ENCODE data around the gene AGAP1.
"Not testable (repeated sequence)": the region's sequence is repeated elsewhere in the genome, so short reads cannot be mapped to it uniquely, and the experiment has no call there.

Gene AGAP1

GRCh38 chr2:236136538-236136937 lies 642.7 kb downstream of the AGAP1 start:
- DNase-seq (ENCODE audit: low read depth in 2 of 2, low spot score in 1 of 2): no peak

- DNase-seq (ENCODE audit: low read depth in 2 of 2, low spot score in 1 of 2): no peak
Observed at GRCh38 chr2:236137066-236137465, 643.2 kb downstream of the AGAP1 start.

DNA sequence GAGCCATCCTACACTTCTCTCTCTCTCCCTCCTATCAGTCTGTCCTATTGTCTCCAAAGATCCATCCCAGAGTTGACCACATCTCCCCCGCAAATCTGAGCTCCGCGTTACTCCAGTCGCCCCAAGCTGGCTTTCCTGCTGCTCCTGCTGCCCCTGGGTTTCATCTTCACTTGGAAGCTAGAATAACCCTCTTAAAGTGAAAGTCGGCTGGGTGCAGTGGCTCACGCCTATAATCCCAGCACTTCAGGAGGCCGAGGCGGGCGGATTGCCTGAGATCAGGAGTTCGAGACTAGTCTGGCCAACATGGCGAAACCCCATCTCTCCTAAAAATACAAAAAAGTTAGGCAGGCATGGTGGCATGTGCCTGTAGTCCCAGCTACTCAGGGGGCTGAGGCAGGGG lies 647.8 kb downstream of the AGAP1 start:
- not testable (repeated sequence) for DNase-seq (ENCODE audit: low read depth in 2 of 2, low spot score in 1 of 2)

DNA sequence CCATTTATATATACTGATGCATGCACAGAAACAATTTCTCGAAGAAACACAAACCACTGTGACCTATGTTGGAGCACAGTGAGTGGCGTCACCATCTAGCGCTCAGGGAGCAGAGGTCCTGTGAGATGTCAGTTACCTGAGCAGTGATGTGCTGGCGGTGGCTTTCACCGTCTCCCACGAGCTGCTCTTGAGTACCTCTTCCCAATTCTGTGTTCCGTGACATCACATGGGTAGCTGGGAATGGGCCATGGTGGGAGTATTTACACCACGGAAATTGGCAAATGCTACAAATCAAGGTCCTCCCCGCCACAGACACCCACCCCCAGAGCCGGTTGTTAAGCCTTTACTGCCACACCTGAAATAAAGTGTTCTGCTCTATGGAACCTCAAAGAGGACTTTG lies 650.0 kb downstream of the AGAP1 start:
- DNase-seq (ENCODE audit: low read depth in 2 of 2, low spot score in 1 of 2): no peak

DNA sequence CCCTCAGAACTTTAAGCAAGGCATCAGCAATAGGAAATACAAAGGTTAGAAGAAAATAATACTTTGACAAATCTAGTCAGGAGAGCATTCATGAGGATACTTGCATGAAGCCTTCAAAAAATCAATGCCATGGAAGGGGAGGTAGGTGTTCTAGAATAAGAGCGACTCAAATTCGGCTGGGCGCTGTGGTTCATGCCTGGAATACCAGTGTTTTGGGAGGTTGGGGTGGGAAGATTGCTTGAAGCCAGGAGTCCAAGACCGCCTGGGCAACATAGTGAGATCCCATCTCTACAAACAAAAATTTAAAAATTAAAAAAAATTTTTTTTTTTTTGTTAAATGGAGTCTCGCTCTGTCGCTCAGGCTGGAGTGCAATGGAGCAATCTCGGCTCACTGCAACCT lies 652.6 kb downstream of the AGAP1 start:
- no peak for DNase-seq (ENCODE audit: low read depth in 2 of 2, low spot score in 1 of 2)

DNA sequence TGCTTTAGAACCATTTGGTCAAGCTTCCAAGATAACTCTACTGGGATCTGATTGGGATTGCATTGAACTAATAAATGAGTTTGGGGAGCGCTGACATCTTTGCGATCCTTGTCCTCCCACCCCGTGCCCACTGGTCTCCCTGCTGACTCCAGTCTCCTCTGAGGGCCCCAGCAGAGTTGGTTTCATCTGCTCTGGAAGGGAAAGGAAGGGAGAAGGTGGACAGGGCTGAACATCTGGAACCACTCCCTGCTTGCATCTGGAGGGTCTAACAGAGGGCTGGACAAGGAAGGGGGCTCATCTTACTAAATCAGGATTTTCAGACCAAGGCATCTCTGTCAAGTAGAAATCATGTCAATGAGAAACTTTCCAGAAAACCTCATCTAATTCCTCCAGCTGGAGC lies 661.6 kb downstream of the AGAP1 start:
- no peak for DNase-seq (ENCODE audit: low read depth in 2 of 2, low spot score in 1 of 2)

DNA sequence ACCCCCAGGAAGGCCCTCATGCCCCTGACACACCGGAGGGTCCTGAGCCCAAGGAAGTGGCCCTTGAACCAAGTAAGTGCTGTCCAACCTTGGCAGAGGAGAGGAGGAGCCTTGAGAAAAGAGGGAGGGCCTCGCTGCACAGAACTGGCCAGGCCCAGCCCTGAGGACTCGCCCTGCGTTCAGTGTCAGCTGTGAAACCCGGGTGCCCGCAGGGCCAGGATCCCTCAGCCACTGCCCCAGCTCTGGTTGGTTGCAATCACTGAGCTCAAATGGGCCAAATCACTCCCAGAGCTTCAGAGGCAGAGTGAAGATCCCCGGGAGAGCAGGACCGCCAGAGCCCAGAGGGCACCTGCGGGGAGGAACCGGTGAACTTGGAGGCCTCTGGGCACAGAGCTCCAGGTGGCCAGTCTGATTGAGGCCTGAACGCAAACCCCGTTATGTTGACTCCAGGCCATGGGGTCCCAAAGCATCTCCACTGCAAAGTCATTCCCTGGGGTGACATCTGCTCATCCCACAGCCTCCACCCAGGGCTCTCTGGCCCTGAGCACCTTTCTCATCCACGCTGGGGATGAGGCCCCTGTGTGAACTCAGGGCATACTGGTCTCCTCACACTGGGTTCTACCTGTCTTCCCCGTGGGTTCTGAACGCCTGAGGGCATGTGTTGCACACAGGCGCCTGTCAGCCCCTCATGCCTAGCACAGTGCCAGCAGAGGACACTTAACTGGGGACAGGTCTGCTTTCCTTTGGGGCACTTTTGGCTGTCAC lies 662.4 kb downstream of the AGAP1 start:
- DNase-seq (ENCODE audit: low read depth in 2 of 2, low spot score in 1 of 2): no peak

DNA sequence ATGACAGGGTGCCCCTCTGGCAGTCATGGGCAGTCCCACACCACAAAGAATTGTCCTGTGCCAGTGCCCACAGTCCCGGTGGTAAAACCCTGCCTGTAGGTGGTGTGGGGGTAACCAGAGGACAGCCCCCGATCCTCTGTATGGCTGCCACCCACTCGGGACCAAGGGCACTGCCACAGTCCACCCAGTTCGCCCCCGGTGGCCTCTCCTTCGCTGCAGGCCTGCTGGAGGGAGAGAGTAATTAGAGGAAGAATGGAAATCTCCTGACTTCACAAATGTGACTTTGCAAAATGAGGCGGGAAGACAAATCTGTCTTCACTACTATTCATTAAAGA lies 663.0 kb downstream of the AGAP1 start:
- no peak for DNase-seq (ENCODE audit: low read depth in 2 of 2, low spot score in 1 of 2)

- DNase-seq (ENCODE audit: low read depth in 2 of 2, low spot score in 1 of 2): no peak
Observed at GRCh38 chr2:236157366-236157765, 663.5 kb downstream of the AGAP1 start.

DNA sequence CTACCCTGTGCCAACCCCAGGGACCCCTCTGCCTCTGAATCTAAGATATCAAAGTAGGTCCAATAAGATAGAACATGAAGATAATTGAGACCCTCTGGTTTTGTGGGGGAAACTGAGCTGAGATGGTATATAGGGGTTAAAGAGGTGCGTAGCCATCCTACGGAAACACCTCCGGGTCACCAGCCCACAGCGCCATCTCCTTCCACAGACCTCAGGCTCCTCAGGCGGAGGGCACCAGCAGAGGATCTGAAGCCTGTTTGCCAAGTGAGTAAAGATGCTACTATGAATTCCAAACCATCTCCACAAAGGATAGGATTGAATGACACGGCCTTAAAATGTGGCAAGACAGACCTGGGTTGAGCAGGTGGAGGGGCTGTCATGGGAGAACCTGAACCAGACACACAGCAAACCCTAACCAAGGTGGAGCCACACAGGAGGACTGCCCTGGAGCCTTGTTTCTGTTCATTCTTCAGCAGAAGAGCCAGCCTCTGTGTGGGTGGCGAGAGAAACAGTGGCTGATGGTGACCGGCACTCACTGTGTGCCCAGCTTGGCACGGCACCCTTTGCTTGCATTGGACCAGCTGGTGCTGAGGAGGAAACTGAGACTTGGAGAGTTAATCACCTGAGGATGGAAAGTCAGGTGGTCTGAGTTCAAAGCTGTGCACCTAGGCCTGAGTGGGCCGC lies 664.1 kb downstream of the AGAP1 start:
- DNase-seq (ENCODE audit: low read depth in 2 of 2, low spot score in 1 of 2): no peak

DNA sequence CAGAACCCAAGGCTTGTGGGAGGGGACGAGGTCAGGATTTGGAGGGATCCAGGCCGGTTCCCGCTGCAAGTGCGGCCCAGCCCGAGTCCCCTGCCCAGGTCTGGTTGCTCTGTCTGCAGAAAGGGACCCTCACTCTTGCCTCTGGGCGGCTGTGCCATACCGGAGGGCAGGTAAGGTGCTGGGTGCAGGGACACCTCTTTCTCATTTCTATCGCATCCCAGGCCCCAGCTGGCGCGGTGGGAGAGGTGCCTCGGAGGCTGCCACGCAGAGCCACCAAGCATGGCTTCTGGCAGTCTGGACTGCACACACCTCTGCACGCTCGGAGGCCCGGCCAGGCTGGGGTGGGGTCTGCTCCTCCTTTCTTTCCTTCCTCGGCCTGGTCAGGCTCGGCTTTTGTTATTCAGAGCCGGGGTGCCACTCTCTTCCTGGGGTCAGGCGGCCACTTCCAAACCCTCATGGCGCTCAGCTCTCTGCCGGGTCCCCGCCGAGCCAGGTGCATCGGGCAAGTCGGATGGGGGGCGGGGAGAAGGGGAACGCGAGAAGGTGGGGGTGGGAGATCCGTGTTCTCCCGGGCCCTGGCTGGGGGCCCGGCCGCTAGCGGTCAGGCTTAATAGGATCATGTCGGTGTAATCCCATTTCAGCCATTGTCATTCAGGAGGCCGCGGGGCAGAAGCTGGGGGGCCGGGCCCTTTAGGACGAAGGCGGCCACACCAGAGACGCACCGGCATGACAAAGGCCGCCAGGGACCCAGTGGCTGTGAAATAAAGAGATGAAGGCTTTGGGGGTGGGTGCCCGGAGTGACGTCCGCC lies 665.3 kb downstream of the AGAP1 start:
- no peak for DNase-seq (ENCODE audit: low read depth in 2 of 2, low spot score in 1 of 2)

DNA sequence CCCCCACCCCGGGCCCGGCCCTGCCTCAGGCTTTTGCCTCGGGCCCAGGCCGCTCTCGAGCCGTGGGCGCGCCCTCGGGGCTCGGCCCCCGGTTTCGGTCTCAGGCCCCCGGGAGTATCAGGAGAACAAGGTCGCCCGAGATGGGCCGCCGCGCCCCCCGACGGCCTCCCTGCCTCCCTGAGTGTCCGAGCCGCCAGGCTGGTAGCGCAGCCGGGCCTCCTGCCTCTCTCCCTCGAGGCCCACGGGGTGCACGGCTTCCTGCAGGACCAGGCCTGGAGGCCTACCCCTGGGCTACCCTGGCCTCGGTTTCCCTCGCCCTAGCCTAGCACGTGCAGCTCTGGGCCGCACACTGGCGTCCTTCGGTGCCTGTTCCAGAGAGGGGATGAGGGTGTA lies 665.9 kb downstream of the AGAP1 start:
- no peak for DNase-seq (ENCODE audit: low read depth in 2 of 2, low spot score in 1 of 2)

- DNase-seq (ENCODE audit: low read depth in 2 of 2, low spot score in 1 of 2): no peak
Observed at GRCh38 chr2:236160366-236161081, 666.7 kb downstream of the AGAP1 start.

DNA sequence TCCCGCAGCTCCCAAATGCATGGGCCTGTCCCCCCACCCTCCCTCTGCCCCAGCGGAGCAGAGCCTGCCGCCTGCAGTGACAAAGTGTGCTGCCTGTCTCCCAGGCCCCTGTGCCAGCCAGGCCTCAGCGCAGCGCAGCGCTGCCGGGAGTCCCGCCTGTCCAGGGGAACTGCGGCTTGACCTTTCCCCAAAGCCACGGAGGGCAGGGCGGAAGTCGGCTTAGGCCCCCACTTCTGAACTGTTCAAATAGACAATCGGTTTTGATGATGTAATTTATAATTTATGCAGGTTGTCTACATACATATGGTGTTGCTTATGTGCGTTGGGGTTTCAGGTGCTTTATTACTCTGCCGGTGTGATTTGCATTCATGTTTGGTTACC lies 667.2 kb downstream of the AGAP1 start:
- no peak for DNase-seq (ENCODE audit: low read depth in 2 of 2, low spot score in 1 of 2)

DNA sequence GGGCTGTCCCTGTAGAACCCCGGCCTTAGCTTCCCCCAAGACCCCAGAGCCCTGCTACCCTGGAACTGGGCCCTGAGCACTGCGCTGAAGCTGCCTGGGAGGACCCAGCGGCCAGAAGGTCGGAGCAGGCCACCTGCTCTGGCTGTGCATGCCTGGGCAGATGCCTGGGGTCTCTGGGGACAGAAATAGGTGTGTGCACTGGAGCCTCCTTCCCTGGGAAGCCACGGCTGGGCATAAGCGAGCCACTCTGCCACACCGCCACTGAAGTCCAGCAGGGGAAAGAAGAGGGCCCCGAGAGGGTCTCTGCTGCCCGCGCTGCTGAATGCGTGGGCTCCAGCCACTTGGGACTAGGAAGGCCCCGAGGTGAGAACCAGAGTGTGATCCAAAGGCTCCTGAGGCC lies 667.7 kb downstream of the AGAP1 start:
- no peak for DNase-seq (ENCODE audit: low read depth in 2 of 2, low spot score in 1 of 2)

- no peak for DNase-seq (ENCODE audit: low read depth in 2 of 2, low spot score in 1 of 2)
Observed at GRCh38 chr2:236162031-236162845, 668.4 kb downstream of the AGAP1 start.

DNA sequence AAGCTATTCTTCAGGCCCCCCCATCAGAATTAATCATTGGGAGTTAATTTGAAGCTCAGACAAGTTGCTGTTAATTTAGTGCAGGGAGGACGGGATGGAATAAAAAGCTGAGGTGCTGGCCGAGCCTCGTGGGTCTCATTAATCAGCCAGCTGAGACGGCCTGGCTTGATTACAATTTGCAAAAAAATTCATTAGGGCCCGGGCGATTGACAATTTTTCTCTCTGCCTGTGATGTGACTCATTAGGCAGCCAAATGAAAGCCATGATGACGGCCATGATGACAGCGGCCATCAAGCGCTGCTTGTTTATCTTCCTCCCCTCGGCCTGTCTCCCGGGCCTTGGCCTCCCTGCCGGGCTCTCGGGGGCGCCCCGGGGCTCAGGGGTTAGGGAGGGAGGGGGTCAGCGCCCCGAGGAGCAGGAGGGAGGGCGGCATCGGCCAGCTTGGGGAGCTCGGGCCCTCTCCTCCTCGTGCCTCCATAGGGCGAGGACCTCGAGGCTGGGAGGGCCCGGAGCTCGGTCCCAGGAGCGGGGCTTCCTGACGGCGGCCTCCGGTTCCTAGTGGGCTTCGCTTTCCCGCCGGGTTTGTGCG lies 669.1 kb downstream of the AGAP1 start:
- no peak for DNase-seq (ENCODE audit: low read depth in 2 of 2, low spot score in 1 of 2)

DNA sequence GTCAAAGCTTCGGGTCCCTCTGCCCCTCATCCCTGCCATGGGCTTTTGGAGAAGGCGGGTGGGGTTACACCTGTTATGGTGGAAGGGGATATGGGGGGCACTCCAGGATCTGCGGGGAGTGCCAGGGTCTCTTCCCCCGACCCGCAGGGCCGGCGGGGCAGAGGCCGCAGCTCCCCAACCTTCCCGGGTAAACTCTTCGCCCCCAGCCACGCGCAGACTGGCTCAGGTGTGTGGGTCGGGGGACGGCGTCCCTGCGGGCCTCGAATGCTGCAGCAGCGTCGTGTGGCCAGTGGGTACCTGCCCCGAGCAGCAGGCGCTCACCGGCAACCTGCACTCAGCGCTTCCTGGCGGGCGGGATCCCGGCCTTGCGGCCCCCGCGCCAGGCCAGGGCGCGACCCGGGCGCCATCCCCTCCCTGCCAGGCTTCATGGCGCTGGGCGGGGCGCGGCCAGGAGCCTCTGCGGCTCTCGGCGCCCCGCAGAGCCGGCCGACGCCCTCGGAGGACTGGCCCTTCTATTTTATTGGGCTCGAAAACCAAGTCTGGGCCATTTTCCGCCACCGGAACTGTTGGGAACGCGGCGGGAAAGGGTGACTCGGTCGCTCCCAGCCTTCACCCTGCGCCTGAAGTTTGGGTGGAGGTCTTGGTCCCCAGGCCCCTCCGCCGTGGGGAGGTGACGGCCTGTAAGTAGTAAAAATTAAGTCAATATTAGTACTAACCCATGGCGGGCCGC lies 669.8 kb downstream of the AGAP1 start:
- no peak for DNase-seq (ENCODE audit: low read depth in 2 of 2, low spot score in 1 of 2)

GRCh38 chr2:236164201-236164924 lies 670.5 kb downstream of the AGAP1 start:
- no peak for DNase-seq (ENCODE audit: low read depth in 2 of 2, low spot score in 1 of 2)
